Loucy (cell line): Measurements from ENCODE around the gene IL17A.

Experiments
- H2AFZ ChIP-seq: fragments of 200-600 bp; sonication (generic); 2 replicates; pipeline ENCODE4 v1.6.0; 2016; ENCODE audit warnings: antibody characterized with exemption, mild to moderate bottlenecking, low read length, moderate library complexity
- H3F3A ChIP-seq: fragments of 200-600 bp; 2 replicates; pipeline ENCODE4 v1.6.0; 2016; ENCODE audit warnings: antibody characterized with exemption, low read depth, mild to moderate bottlenecking
- H3K27me3 ChIP-seq: fragments of 200-600 bp; sonication (generic); 2 replicates; pipeline ENCODE4 v1.6.1; 2014; ENCODE audit warnings: low read length, mild to moderate bottlenecking; ENCODE audit not compliant: insufficient read depth, poor library complexity, severe bottlenecking
- H3K36me3 ChIP-seq: fragments of 200-600 bp; sonication (generic); 2 replicates; pipeline ENCODE4 v1.6.1; 2016; ENCODE audit warnings: low read length; ENCODE audit not compliant: insufficient read depth
- H3K4me1 ChIP-seq: fragments of 200-600 bp; sonication (generic); 2 replicates; pipeline ENCODE4 v1.5.1; 2014; ENCODE audit warnings: low read length, mild to moderate bottlenecking; ENCODE audit not compliant: insufficient read depth, poor library complexity, severe bottlenecking
- H3K4me2 ChIP-seq: fragments of 200-600 bp; sonication (generic); 2 replicates; pipeline ENCODE4 v1.6.0; 2014; ENCODE audit warnings: antibody characterized with exemption, low read length, low read depth, mild to moderate bottlenecking; ENCODE audit not compliant: poor library complexity, severe bottlenecking
- H3K4me3 ChIP-seq: fragments of 200-600 bp; sonication (generic); 2 replicates; pipeline ENCODE4 v1.5.1; 2014; ENCODE audit warnings: low read length, mild to moderate bottlenecking, mixed read lengths; ENCODE audit not compliant: poor library complexity, severe bottlenecking
- H3K79me2 ChIP-seq: fragments of 200-600 bp; sonication (generic); 2 replicates; pipeline ENCODE4 v1.6.1; 2014; ENCODE audit warnings: low read length; ENCODE audit not compliant: insufficient read depth
- H3K9ac ChIP-seq: fragments of 200-600 bp; sonication (generic); 2 replicates; pipeline ENCODE4 v1.6.0; 2014; ENCODE audit warnings: mild to moderate bottlenecking, low read depth, low read length, moderate library complexity; ENCODE audit not compliant: poor library complexity, severe bottlenecking
- H3K9me2 ChIP-seq: fragments of 200-600 bp; sonication (generic); replicated peaks from 2 replicates; pipeline ENCODE4 v1.6.1; 2016; ENCODE audit warnings: low read depth, low read length, mixed read lengths
- H3K9me3 ChIP-seq: fragments of 200-600 bp; sonication (generic); 2 replicates; pipeline ENCODE4 v1.6.1; 2014; ENCODE audit warnings: mild to moderate bottlenecking, antibody characterized with exemption, low read length, low read depth; ENCODE audit not compliant: insufficient read depth
- H4K20me1 ChIP-seq: fragments of 200-600 bp; sonication (generic); 2 replicates; pipeline ENCODE4 v1.6.0; 2014; ENCODE audit warnings: antibody characterized with exemption, low read length, mild to moderate bottlenecking; ENCODE audit not compliant: insufficient read depth, poor library complexity, severe bottlenecking
- CTCF ChIP-seq: fragments of 200-600 bp; sonication (generic); conservative IDR thresholded peaks from 2 replicates; pipeline ENCODE4 v1.5.1; 2014; ENCODE audit warnings: mild to moderate bottlenecking, antibody characterized with exemption, low read length
- EZH2phosphoT487 ChIP-seq: fragments of 200-600 bp; IDR thresholded peaks from 2 replicates; pipeline ENCODE4 v1.6.1; 2018; ENCODE audit warnings: antibody characterized with exemption, mild to moderate bottlenecking, moderate library complexity, borderline replicate concordance

The IL17A gene

DNA sequence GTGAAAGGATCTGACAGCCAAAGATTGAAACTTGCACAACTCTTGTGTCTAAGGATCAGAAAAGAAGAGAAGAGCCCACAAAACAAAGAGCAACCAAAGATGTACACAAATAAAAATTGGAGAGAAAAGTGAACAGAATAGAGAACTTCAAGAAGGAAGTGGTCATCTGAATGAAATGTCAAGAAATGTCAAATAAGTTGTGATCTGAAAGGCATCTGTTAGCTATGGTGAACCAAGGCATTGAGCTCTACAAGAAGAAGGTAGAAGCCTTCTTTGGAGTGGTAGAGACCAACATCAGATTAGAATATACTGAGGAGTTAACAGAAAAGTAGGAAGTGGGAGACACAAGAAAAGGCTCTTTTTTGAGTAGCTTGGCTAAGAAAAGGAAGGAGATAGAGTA is 29.6 kb downstream of the IL17A start:
- no peaks in the 10 kb centered on the region for H3K9me2 ChIP-seq
- no peaks in the 10 kb centered on the region for H3K36me3 ChIP-seq
- no peak for TF ChIP-seq EZH2phosphoT487
- TF ChIP-seq CTCF = no peak
- H3K4me2 ChIP-seq = no peak overlapping the region
- H4K20me1 ChIP-seq = no peaks in the 10 kb centered on the region
- H3K9me3 ChIP-seq = no peaks in the 10 kb centered on the region
- H2AFZ ChIP-seq = no peak overlapping the region
- no peak overlapping the region for H3K9ac ChIP-seq
- H3K4me1 ChIP-seq = peaks cover 70% of the 10 kb centered on the region
- H3K79me2 ChIP-seq = no peaks in the 10 kb centered on the region
- no peaks in the 10 kb centered on the region for H3K27me3 ChIP-seq
- no peak overlapping the region for H3K4me3 ChIP-seq
- peaks cover 2% of the 10 kb centered on the region for H3F3A ChIP-seq

DNA sequence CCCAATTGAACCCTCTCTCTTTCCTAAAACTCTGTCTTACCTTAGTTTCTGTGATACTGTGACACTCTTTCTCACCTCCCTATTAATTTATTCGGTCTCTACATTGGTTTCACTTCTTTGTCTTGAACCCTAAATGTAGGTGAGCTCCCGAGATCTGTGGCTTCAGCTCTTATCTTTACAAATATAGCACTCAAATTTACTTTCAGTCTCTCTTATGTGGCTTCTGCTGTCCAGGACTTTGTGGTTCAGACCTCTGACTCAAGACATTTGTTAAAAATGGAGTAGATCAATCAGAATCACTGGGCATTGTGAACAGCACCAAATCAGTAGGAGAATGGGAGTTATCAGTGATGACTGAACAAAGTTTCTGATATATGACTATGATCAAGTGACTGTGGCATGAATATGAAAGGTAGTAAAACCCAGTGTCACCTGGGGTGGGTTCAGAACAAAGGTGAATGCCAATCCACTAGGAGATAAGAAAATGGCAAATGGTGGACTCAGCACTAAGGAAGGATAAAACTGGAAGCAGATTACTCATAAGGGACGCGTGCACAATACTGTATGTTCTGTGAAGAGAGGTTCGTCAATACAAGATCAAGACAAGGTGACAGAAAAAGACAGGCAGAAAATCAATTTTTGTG is 30.9 kb downstream of the IL17A start:
- peaks cover 8% of the 10 kb centered on the region for H3F3A ChIP-seq
- no peaks in the 10 kb centered on the region for H3K79me2 ChIP-seq
- H3K9ac ChIP-seq = no peak overlapping the region
- TF ChIP-seq CTCF (no peak), EZH2phosphoT487 (no peak)
- no peak overlapping the region for H2AFZ ChIP-seq
- H3K9me2 ChIP-seq = no peaks in the 10 kb centered on the region
- H4K20me1 ChIP-seq = no peaks in the 10 kb centered on the region
- no peak overlapping the region for H3K4me3 ChIP-seq
- H3K9me3 ChIP-seq = no peaks in the 10 kb centered on the region
- peaks cover 73% of the 10 kb centered on the region for H3K4me1 ChIP-seq
- H3K4me2 ChIP-seq = no peak overlapping the region
- no peaks in the 10 kb centered on the region for H3K36me3 ChIP-seq
- H3K27me3 ChIP-seq = no peaks in the 10 kb centered on the region

DNA sequence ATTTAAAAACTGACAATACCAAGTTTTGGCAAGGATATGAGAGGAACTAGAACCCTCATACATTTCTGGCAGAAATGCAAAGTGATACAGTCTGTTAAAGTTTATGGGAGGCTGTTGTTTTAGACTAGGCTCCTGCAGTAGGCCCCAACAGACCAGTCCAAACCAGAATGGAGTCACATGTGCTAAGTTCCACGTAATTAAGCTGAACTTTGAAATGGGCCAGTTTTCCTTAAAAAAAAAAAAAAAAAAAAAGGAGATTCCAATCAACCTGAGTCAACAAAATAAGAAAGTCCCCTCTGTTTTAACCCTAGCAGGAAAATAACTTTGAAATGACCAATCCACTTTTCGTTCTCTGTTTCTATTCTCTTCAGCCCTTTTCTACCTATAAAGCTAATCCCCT is 31.6 kb downstream of the IL17A start:
- H3K9me3 ChIP-seq = no peaks in the 10 kb centered on the region
- no peaks in the 10 kb centered on the region for H3K79me2 ChIP-seq
- H3K4me1 ChIP-seq = peaks cover 73% of the 10 kb centered on the region
- peaks cover 8% of the 10 kb centered on the region for H3F3A ChIP-seq
- no peaks in the 10 kb centered on the region for H3K36me3 ChIP-seq
- H3K4me3 ChIP-seq = no peak overlapping the region
- no peaks in the 10 kb centered on the region for H3K27me3 ChIP-seq
- H3K4me2 ChIP-seq = no peak overlapping the region
- H3K9ac ChIP-seq = no peak overlapping the region
- no peaks in the 10 kb centered on the region for H3K9me2 ChIP-seq
- TF ChIP-seq CTCF (no peak), EZH2phosphoT487 (no peak)
- H4K20me1 ChIP-seq = no peaks in the 10 kb centered on the region
- no peak overlapping the region for H2AFZ ChIP-seq
